ENCODE results near the gene TCN2.

- TF ChIP-seq CTCF (IDR thresholded peaks at IDR 0.05) (peak in 1 of 5 experiments; percentile 7), POLR2A (IDR thresholded peaks at IDR 0.05) (no peak)
These were observed 4.9 kb upstream of the TCN2 start for GRCh38 chr22:30602049-30602448.

Measured in tibial nerve (tissue), 3 donors.